Activated B cell treated with CpG ODN at 0.5 μM for 24 hours (primary cell): ENCODE measurements around the gene TMEM250. TPM values are rescaled to one million over a fixed set of nuclear protein-coding genes. Genes with fewer than 3 reads are reported as not detected.

ENCODE experiments used
- ATAC-seq: fragments of 200-7000 bp; cut with Tn5 transposase; one replicate; pipeline ENCODE4 v1.10.0; 2021; ENCODE audit warnings: low read depth, mild to moderate bottlenecking, moderate library complexity
- CTCF ChIA-PET: fragments of 350-600 bp; sonication (Branson Sonifier 250); formaldehyde crosslinking; loops from one replicate; lab custom pipeline; 2021; ENCODE audit warnings: antibody characterized with exemption; lab: Charles Lee
- POLR2A ChIA-PET: fragments of 350-600 bp; sonication (Branson Sonifier 250); formaldehyde crosslinking; loops from one replicate; lab custom pipeline; 2021; ENCODE audit warnings: antibody characterized with exemption; lab: Charles Lee
- DNase-seq: peaks from one replicate; pipeline ENCODE4 v3.0.0; 2022
- H3K27ac Mint-ChIP-seq: one replicate; pipeline ENCODE4 v1.8.0; 2020; ENCODE audit warnings: mixed read lengths
- H3K27me3 Mint-ChIP-seq: one replicate; pipeline ENCODE4 v1.8.0; 2021; ENCODE audit warnings: mixed read lengths
- H3K36me3 Mint-ChIP-seq: one replicate; pipeline ENCODE4 v1.8.0; 2021; ENCODE audit warnings: low read depth, mixed read lengths
- H3K4me1 Mint-ChIP-seq: one replicate; pipeline ENCODE4 v1.8.0; 2021; ENCODE audit warnings: mixed read lengths
- H3K4me3 Mint-ChIP-seq: one replicate; pipeline ENCODE4 v1.8.0; 2020; ENCODE audit warnings: mild to moderate bottlenecking, mixed read lengths
- H3K9me3 Mint-ChIP-seq: one replicate; pipeline ENCODE4 v1.8.0; 2020; ENCODE audit warnings: mixed read lengths
- intact Hi-C: fragments of 100-400 bp; cut with micrococcal nuclease; formaldehyde crosslinking; loops from one replicate; pipeline ENCODE4 v1.15.1; 2024
- total RNA-seq: library from RNA; stranded (reverse); gene quantifications from 2 replicates; pipeline ENCODE4 v1.2.3, GENCODE V29; 2022
- TF ChIP-seq, protein P1 (sequence below): fragments of 200-600 bp; IDR thresholded peaks from one replicate; pipeline ENCODE4 v1.8.0; 2022; ENCODE audit warnings: antibody characterized with exemption, mild to moderate bottlenecking

Gene TMEM250
- total RNA-seq, 1 donor from 2014 or later, result 23.4 TPM

GRCh38 chr9:136157477-136158265 lies 39.0 kb upstream of the TMEM250 start:
- no peak overlapping the region for H3K27ac Mint-ChIP-seq
- H3K4me1 Mint-ChIP-seq, result no peaks in the 10 kb centered on the region
- DNase-seq (no peak), ATAC-seq (no peak)
- no peaks in the 10 kb centered on the region for H3K9me3 Mint-ChIP-seq
- intact Hi-C loops, result no loop called here
- no peak overlapping the region for H3K4me3 Mint-ChIP-seq
- no peaks in the 10 kb centered on the region for H3K36me3 Mint-ChIP-seq
- CTCF ChIA-PET, result no interaction called here
- TF ChIP-seq, protein P1, sequence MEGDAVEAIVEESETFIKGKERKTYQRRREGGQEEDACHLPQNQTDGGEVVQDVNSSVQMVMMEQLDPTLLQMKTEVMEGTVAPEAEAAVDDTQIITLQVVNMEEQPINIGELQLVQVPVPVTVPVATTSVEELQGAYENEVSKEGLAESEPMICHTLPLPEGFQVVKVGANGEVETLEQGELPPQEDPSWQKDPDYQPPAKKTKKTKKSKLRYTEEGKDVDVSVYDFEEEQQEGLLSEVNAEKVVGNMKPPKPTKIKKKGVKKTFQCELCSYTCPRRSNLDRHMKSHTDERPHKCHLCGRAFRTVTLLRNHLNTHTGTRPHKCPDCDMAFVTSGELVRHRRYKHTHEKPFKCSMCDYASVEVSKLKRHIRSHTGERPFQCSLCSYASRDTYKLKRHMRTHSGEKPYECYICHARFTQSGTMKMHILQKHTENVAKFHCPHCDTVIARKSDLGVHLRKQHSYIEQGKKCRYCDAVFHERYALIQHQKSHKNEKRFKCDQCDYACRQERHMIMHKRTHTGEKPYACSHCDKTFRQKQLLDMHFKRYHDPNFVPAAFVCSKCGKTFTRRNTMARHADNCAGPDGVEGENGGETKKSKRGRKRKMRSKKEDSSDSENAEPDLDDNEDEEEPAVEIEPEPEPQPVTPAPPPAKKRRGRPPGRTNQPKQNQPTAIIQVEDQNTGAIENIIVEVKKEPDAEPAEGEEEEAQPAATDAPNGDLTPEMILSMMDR, result no peak
- POLR2A ChIA-PET, result no interaction called here
- H3K27me3 Mint-ChIP-seq, result peaks cover 14% of the 10 kb centered on the region

DNA sequence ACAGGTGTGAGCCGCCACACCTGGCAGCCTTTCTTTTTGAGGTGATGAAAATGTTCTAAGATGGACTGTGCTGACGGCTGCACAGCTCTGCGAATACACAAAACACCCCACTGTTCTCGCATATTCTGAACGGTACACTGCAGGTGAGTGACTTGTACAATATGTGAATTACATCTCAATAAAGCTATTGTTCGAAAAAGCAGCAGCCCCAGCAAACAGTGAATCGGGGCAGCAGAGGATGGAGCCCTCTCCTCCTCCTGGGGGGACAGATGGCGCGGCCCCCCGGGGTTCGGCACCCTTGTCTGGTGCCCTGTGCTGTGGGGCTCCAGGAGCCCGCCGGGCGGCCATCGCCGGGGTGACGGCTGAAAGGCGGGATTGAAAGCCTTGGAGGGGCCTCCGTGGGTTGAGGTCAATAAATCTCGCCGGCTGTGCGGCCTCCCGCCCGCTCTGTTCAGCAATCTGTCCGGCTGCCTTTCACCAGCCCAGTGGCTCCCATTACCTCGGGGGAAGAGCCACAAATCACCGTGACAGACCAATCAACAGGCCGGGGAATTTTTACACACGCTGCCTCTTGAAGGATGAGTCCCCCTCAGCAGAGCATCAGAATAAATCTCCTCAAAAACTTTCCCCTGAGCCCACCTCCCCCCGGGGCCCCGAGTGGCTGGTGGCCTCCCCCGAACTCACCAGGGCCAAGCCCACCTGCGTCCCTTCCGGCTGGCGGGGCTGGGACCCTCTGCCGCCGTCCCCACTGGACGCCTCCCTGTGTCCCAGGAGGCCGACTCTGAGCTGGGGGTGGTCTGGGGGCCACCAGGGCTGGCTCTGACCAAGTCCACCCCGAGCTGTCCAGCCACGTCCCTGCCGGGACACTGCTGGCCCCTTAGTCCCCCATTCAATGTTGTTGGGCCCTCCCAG lies 37.8 kb upstream of the TMEM250 start:
- peaks cover 14% of the 10 kb centered on the region for H3K27me3 Mint-ChIP-seq
- H3K27ac Mint-ChIP-seq, result no peak overlapping the region
- no peaks in the 10 kb centered on the region for H3K4me1 Mint-ChIP-seq
- H3K4me3 Mint-ChIP-seq, result no peak overlapping the region
- TF ChIP-seq, protein P1, result no peak
- POLR2A ChIA-PET, result no interaction called here
- DNase-seq (no peak), ATAC-seq (no peak)
- no peaks in the 10 kb centered on the region for H3K36me3 Mint-ChIP-seq
- H3K9me3 Mint-ChIP-seq, result no peaks in the 10 kb centered on the region
- intact Hi-C loops, result no loop called here
- CTCF ChIA-PET, result no interaction called here

DNA sequence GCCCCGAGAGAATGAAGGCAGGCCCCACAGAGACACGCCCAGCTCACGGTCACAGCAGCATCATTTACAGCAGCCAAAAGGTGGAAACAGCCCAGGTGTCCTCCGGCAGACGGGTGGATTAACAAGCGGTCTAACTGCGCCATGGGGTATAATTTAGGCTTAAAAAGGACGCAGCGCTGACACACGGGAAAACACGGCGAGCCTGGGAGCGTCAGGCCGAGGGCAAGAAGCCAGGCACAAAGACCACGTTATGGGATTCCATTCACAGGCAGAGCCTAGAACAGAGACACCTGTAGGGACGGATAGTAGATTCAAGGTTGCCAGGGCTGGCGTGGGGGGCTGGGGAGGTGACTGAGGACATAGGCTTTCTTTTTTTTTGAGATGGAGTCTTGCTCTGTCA lies 36.9 kb upstream of the TMEM250 start:
- Mint-ChIP-seq H3K27me3 (peaks cover 14% of the 10 kb centered on the region), H3K9me3 (no peaks in the 10 kb centered on the region), H3K4me3 (no peak overlapping the region), H3K27ac (no peak overlapping the region), H3K36me3 (no peaks in the 10 kb centered on the region), H3K4me1 (no peaks in the 10 kb centered on the region)
- no peak for ATAC-seq
- CTCF ChIA-PET, result no interaction called here
- intact Hi-C loops, result no loop called here
- DNase-seq, result no peak
- POLR2A ChIA-PET, result no interaction called here
- TF ChIP-seq, protein P1, result no peak

DNA sequence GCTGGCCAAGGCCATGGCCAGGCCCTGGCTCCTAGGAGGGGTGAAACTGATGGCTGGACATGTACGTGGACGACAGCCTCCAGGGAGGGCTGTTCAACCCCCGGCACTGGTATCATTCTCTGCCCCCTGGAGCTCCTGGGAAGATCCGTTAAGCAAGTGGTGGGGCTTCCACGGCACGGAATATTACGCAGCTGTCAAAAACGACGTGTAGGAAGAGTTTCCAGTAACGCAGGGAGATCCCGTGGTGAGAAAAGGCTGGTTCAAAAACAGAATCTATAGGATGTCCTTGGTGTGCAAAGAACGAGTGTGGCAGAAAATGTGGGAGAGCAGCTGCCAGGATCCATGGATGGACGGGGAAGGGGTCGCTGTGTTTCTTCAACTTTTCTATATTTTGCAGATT lies 36.3 kb upstream of the TMEM250 start:
- TF ChIP-seq, protein P1, result no peak
- ChIA-PET POLR2A (no interaction called here), CTCF (no interaction called here)
- ATAC-seq, result no peak
- Mint-ChIP-seq H3K4me3 (no peak overlapping the region), H3K4me1 (no peaks in the 10 kb centered on the region), H3K27me3 (peaks cover 14% of the 10 kb centered on the region), H3K27ac (no peak overlapping the region), H3K36me3 (no peaks in the 10 kb centered on the region), H3K9me3 (no peaks in the 10 kb centered on the region)
- DNase-seq, result no peak
- intact Hi-C loops, result no loop called here
